ENCODE results near the gene APLP2.

Gene APLP2

GRCh38 chr11:130115218-130115617 lies 45.5 kb downstream of the APLP2 start:
- DNase-seq (ENCODE audit: low read depth in 1 of 2, low spot score in 1 of 2): no peak

- no peak for DNase-seq (ENCODE audit: low read depth in 1 of 2, low spot score in 1 of 2)
These were observed 48.5 kb downstream of the APLP2 start for GRCh38 chr11:130118165-130118564.

- DNase-seq (ENCODE audit: low read depth in 1 of 2, low spot score in 1 of 2): no peak
These were observed 49.1 kb downstream of the APLP2 start for GRCh38 chr11:130118636-130119387.

GRCh38 chr11:130120045-130120444 lies 50.4 kb downstream of the APLP2 start:
- no peak for DNase-seq (ENCODE audit: low read depth in 1 of 2, low spot score in 1 of 2)

DNA sequence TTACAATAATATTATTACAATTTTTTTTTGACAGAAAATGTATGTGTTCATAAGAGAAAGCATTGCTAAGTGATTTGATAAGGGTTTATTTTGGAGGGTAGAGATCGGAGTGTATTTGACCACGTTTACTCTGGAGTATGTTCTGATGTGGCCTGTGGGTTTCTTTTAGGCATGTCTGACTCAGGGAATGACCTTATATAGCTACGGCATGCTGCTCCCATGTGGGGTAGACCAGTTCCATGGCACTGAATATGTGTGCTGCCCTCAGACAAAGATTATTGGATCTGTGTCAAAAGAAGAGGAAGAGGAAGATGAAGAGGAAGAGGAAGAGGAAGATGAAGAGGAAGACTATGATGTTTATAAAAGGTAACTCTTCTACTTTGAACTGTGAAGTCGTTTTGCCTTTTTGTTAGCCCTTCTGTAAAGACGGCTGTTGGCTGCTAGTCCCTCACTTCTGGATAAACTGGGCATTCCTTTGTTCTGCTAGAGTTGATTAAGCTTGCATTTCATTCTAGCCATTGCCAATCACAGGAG lies 51.8 kb downstream of the APLP2 start:
- no peak for DNase-seq (ENCODE audit: low read depth in 1 of 2, low spot score in 1 of 2)

- DNase-seq (ENCODE audit: low read depth in 1 of 2, low spot score in 1 of 2): no peak
These were observed 52.5 kb downstream of the APLP2 start for GRCh38 chr11:130122141-130122575.

DNA sequence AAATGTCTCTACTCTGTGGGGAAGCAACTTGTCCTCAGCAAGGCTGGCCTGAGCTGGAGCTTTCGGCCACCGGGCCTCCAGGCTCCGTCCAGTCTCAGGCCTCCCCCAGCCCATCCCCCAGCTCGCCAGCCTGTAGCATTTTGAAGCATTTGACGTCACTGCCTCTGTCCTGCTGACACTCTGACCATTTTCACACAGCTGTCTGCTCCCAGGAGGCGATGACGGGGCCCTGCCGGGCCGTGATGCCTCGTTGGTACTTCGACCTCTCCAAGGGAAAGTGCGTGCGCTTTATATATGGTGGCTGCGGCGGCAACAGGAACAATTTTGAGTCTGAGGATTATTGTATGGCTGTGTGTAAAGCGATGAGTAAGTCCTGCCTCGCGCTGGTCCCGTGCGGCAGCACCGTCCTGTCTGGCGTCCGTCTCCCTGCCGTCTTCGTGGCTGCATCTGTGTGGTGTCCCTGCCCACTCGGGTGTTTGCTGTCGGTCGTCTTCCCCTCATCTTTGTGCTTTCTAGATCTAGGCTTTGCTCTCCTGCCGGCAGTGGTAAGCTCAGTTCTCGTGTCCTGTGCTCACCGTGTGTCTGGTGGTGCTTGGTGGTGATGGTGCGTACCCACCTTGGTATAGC lies 53.8 kb downstream of the APLP2 start:
- DNase-seq (ENCODE audit: low read depth in 1 of 2, low spot score in 1 of 2): no peak

DNA sequence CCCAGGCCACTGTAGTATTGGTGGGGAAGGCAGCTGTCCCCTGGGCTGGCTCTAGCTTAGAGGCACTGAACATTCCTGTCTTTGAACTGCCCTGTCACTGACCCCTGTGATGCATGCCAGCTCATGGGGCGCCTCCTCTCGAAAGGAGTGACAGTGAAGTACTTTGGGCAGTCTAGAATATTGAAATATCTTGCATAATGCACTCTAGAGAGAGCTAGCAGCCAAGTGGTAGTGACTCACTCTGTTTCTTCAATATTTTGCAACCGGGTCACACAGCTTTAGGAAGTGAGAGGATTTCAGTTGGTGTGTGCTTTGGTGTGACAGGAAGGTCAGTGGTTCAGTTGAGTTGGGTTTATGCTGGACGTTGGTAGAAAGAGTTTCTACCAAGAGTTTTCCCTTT lies 54.4 kb downstream of the APLP2 start:
- DNase-seq (ENCODE audit: low read depth in 1 of 2, low spot score in 1 of 2): no peak

DNA sequence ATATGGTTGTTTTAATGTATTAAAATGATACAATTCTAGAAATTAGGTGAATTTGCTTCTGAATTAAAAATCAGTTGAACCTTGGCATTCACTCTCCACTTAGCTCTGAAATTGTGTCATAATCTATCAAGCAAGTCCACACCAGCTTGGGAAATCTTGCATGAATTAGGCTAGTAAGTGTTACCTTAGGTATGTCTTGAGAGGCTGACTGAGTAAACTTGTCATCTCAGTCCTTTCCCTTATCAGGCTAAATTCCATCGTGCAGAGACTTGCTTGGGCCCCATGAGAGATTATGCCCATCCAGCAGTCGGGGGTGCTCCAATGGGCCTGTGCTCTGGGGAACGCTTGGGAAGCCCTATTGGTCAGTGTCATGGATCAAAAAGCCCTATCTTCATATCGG lies 55.9 kb downstream of the APLP2 start:
- DNase-seq (ENCODE audit: low read depth in 1 of 2, low spot score in 1 of 2): no peak

DNA sequence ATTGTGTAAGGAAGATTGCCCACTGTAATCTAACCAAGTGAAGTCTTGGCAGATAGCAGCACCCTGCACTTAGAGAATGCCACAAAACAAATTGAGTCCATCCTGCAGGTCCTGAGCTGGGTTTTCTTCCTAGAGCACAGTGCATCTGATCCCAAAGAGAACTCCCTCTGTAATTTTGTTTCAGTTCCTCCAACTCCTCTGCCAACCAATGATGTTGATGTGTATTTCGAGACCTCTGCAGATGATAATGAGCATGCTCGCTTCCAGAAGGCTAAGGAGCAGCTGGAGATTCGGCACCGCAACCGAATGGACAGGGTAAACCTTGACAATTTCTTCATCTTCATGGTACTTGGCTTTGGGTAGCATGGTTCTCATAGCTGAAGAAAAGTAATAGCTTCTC lies 56.8 kb downstream of the APLP2 start:
- no peak for DNase-seq (ENCODE audit: low read depth in 1 of 2, low spot score in 1 of 2)

DNA sequence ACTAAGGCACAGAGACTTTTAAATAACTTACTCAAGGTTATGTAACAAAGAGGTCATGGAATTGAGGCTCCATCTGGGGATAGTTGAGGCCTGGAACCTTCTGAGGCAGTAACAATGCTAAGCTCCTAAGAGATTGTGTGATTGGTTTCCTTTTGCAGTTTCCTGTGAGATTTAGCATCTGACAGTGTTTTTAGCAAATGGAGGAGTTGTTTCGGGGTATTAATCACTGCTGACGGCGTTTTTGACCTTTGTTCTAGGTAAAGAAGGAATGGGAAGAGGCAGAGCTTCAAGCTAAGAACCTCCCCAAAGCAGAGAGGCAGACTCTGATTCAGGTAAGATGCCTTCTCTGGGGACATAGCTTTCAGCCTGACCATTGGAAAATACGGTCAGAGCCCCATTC lies 57.8 kb downstream of the APLP2 start:
- no peak for DNase-seq (ENCODE audit: low read depth in 1 of 2, low spot score in 1 of 2)

GRCh38 chr11:130128626-130129025 lies 58.9 kb downstream of the APLP2 start:
- DNase-seq (ENCODE audit: low read depth in 1 of 2, low spot score in 1 of 2): no peak

GRCh38 chr11:130129922-130130321 lies 60.2 kb downstream of the APLP2 start:
- no peak for DNase-seq (ENCODE audit: low read depth in 1 of 2, low spot score in 1 of 2)

DNA sequence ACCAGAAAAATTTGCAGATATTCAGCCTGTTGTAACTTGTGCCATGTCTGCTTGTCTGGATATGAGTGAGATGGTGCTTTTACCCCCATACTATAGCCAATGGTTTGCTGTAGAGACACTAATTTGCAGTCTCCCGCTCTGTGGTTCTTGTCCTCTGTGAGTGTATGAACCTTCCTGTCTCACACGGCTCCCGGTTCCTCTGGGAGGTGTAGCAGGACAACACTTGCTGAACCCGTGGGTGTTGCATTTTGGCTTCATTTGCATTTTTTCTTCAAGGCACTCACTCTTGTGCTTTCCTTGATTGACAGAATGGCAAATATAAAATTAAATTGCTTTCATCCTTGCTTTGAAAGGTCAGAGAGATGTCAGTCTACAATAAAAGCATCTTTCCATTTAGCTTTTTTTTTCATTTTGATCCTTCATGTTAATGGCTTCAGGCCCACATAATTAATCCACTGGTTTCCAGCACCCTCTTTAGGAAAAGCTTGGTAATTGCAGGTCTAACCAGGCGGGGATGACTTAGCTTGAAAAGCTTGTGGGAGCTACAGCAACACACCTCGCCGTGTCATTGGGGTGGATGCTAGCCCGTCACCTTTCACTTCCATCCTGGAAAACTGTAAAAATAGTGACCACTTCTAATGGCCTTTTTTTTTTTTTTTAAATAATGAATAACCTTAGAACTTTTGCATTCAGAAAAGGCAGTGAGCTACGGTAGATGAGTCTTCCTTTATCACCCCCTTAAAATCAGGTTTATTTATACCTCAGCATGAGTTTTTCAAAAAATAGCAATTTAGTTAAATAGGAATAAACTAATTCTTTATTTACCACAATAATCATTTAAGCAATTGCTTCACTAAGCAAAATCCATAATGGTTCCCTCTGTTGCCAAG lies 62.5 kb downstream of the APLP2 start:
- peak in 1 of 2 donors; percentile 11 for DNase-seq (ENCODE audit: low read depth in 1 of 2, low spot score in 1 of 2)

- DNase-seq (ENCODE audit: low read depth in 1 of 2, low spot score in 1 of 2): no peak
These were observed 64.0 kb downstream of the APLP2 start for GRCh38 chr11:130133716-130134115.

DNA sequence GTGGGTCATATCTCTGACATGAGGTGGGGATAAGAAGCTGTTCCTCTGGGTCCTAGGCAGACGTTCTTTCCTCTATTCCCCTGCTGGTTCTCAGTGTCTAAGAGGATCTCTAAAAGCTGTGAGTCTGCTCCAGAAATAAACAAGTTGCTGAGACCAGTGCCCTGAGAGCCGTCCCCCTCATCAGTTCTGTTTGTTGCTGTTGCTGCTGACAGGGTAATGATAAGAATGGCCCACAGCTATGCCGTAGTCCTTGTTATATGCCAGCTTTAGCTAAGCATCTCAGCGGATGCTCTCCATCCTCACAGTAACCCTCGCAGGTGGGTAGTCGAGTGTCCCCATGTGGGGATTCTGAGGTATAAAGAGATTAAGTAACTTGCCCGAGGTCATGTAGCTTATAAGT lies 66.4 kb downstream of the APLP2 start:
- DNase-seq (ENCODE audit: low read depth in 1 of 2, low spot score in 1 of 2): no peak

- no peak for DNase-seq (ENCODE audit: low read depth in 1 of 2, low spot score in 1 of 2)
These were observed 68.3 kb downstream of the APLP2 start for GRCh38 chr11:130137999-130138398.

DNA sequence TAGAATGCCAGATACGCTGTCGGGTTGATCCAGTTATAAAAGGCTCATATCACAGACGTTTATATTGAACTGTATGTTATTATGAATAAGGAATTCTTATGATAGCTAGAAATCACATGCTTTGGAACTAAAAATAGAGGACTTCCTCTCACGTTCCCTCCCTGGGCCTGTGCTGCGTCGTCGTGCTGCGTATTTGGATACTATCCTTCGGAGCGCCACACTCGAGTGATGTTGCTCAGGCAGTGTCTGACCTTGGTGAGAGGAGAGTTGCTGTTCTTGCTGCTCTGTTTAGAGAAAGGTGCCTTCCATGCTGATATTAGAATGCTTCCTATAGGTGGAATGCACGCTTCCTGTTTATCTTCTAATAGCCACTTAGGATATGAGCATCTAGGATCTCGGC lies 69.7 kb downstream of the APLP2 start:
- no peak for DNase-seq (ENCODE audit: low read depth in 1 of 2, low spot score in 1 of 2)

- DNase-seq (ENCODE audit: low read depth in 1 of 2, low spot score in 1 of 2): no peak
These were observed 72.1 kb downstream of the APLP2 start for GRCh38 chr11:130141561-130142341.

GRCh38 chr11:130144141-130144540 lies 74.4 kb downstream of the APLP2 start:
- no peak for DNase-seq (ENCODE audit: low read depth in 1 of 2, low spot score in 1 of 2)

DNA sequence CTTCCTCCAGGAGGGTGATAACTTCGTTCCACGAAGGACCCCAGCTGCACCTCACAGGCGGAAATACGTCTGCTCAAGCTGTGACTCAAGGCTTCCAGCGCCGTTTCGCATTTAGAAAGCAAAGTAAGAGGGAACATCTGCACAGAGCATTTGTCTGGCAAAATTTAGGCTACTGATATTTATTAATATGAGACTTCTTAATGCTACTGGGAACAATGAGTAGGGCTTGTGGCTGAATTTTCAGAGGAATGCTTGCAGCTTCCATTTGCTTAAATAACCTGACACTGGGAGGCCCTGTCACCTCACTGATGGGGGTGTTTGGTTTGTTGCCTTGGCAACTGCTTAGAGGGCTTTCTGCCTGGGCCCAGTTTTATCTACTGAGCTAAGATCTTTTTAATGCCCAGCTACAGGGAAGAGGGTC lies 75.2 kb downstream of the APLP2 start:
- no peak for DNase-seq (ENCODE audit: low read depth in 1 of 2, low spot score in 1 of 2)

All from stimulated activated CD4-positive, alpha-beta T cell treated with anti-CD3 and anti-CD28 coated beads, Interleukin-15, amount 100 ng/mL, for 1 hour (primary cell).